Measurements from ENCODE around the gene C5orf58. TPM values are rescaled to one million over a fixed set of nuclear protein-coding genes. Genes with fewer than 3 reads are reported as not detected.
A peak's percentile ranks its signal among the peaks of the same experiment; 100 is the strongest.
"Not testable (repeated sequence)": the region's sequence is repeated elsewhere in the genome, so short reads cannot be mapped to it uniquely, and the experiment has no call there.

C5orf58 gene
- total RNA-seq, 4 donors from 2014 or later: not detected

- Histone ChIP-seq H3K4me3 (no peak overlapping the region), H3K36me3 (no peaks in the 10 kb centered on the region), H3K27ac (no peak overlapping the region), H3K27me3 (no peaks in the 10 kb centered on the region), H3K9me3 (no peaks in the 10 kb centered on the region), H3K4me1 (no peaks in the 10 kb centered on the region)
- intact Hi-C loops (cut with DNase I; ENCODE audit: low total_unique reads): no loop called here
- no peak for DNase-seq
- TF ChIP-seq, protein P1, sequence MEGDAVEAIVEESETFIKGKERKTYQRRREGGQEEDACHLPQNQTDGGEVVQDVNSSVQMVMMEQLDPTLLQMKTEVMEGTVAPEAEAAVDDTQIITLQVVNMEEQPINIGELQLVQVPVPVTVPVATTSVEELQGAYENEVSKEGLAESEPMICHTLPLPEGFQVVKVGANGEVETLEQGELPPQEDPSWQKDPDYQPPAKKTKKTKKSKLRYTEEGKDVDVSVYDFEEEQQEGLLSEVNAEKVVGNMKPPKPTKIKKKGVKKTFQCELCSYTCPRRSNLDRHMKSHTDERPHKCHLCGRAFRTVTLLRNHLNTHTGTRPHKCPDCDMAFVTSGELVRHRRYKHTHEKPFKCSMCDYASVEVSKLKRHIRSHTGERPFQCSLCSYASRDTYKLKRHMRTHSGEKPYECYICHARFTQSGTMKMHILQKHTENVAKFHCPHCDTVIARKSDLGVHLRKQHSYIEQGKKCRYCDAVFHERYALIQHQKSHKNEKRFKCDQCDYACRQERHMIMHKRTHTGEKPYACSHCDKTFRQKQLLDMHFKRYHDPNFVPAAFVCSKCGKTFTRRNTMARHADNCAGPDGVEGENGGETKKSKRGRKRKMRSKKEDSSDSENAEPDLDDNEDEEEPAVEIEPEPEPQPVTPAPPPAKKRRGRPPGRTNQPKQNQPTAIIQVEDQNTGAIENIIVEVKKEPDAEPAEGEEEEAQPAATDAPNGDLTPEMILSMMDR (IDR thresholded peaks at IDR 0.05): no peak
- no peak for TF ChIP-seq POLR2A (IDR thresholded peaks at IDR 0.05)
Measured at GRCh38 chr5:170238456-170239196, 5.8 kb downstream of the C5orf58 start.

DNA sequence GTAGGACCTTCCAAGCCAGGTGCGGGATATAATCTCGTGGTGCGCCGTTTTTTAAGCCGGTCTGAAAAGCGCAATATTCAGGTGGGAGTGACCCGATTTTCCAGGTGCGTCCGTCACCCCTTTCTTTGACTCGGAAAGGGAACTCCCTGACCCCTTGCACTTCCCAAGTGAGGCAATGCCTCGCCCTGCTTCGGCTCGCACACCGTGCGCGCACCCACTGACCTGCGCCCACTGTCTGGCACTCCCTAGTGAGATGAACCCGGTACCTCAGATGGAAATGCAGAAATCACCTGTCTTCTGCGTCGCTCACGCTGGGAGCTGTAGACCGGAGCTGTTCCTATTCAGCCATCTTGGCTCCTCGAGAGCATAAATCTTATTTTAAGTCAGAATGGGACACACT is 12.7 kb downstream of the C5orf58 start:
- intact Hi-C loops (cut with DNase I; ENCODE audit: low total_unique reads): not testable (repeated sequence)

DNA sequence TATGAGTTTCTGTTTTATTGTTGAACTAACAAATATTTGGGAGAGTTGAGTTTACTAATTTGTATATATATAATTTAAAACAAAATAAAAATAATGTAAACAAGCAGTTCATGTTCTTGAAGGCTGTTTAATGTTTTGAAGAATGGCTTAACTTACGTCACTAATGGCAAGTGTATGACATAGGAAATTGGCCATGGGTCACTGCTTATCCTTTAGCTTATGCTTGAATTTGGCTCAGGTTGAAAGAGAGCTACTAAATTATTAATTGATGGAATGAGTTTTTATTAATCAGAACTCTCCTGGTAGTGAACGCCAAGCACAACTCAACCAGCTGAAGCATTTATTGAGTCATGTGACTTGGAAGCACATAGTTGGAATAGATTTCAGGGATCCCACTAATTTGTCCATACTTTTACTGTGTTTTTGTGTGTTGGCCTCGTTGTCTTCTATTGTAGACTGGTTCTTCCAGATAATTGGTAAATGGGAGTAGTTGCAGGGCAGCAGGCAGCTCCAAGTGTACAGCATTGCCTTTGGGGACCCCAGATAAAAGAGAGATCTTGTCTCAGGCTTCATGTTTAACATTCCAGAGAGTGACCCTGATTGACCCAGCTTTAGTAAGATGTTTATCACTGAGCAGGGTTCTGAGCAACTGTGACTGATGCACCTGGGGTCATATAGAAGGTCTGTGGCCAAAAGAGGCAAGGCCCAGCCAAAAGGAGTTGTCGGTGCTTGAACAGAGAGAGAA is 13.5 kb downstream of the C5orf58 start:
- TF ChIP-seq, protein P1 (IDR thresholded peaks at IDR 0.05): no peak
- no peak for TF ChIP-seq POLR2A (IDR thresholded peaks at IDR 0.05)
- Histone ChIP-seq H3K4me3 (no peak overlapping the region), H3K4me1 (no peaks in the 10 kb centered on the region), H3K27me3 (no peaks in the 10 kb centered on the region), H3K27ac (peak overlapping the region in 1 of 2 donors; percentile 56), H3K9me3 (no peaks in the 10 kb centered on the region), H3K36me3 (no peaks in the 10 kb centered on the region)
- no peak for DNase-seq
- intact Hi-C loops (cut with DNase I; ENCODE audit: low total_unique reads): no loop called here

More for the DNA sequence above, 12.7 kb downstream of the C5orf58 start:
- H3K36me3 ChIP-seq, H3K4me3 ChIP-seq, DNase-seq, H3K4me1 ChIP-seq, H3K27me3 ChIP-seq, H3K9me3 ChIP-seq, H3K27ac ChIP-seq: not testable (repeated sequence)

DNA sequence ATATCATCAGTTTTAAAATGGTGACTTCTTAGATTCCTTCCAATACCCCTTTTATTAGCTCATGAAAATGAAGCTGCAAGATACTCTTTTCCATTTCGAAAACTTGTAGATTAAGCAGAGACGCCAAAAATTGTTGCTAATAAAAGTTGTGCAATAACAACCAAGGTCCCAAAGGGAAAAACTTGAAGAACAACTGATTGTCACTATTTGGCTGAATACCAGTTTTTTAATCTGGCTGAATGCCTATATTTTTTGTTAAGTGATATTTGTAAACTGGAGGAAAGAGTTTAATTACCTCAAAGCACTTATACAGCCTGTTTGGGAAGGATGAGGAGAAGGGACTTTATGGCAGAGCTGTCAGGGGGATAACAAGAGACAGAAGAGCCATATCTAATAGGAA is 14.6 kb downstream of the C5orf58 start:
- no peaks in the 10 kb centered on the region for H3K27me3 ChIP-seq
- TF ChIP-seq, protein P1 (IDR thresholded peaks at IDR 0.05): no peak
- no peak for TF ChIP-seq POLR2A (IDR thresholded peaks at IDR 0.05)
- no peak for DNase-seq
- H3K4me3 ChIP-seq: no peak overlapping the region
- intact Hi-C loops (cut with DNase I; ENCODE audit: low total_unique reads): no loop called here
- H3K27ac ChIP-seq: peak overlapping the region in 1 of 2 donors; percentile 56
- H3K36me3 ChIP-seq: no peaks in the 10 kb centered on the region
- no peaks in the 10 kb centered on the region for H3K9me3 ChIP-seq
- no peaks in the 10 kb centered on the region for H3K4me1 ChIP-seq

DNA sequence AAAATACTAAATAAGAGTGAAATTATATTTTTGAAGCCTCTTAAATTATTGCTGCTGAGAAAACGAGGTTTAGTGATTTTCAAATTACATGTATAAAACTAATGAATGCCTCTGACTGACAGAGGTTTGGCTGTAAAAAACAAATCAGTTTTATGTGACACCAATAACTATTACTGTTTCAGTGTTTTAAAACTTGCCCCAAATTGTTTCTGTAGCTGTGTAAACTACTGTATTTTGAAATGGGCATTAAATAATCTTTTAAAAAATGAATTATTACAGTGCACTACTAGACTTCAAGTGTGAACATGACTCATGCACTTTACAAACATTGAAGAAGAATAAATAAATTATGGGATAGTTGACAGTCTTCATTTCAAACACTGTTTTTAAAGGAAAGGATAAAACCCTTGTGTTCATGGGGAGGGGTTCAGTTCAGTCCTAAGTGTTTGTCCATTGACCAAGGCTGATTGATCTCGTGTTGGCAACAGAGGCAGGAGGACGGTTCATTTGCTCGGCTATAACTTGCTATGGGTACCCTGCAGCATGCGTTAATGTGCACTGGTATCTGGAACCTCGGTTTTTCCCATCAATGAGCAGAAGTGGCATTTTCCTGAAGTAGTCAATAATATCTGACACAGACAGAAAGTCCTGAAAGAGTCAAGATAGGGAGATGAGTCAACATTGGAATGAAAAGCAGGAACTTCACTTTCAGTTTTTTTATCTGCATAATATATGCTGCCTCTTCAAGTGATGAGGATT is 15.6 kb downstream of the C5orf58 start:
- Histone ChIP-seq H3K27ac (no peak overlapping the region), H3K4me1 (no peaks in the 10 kb centered on the region), H3K4me3 (no peak overlapping the region), H3K27me3 (no peaks in the 10 kb centered on the region), H3K9me3 (no peaks in the 10 kb centered on the region), H3K36me3 (no peaks in the 10 kb centered on the region)
- TF ChIP-seq, protein P1 (IDR thresholded peaks at IDR 0.05): no peak
- no peak for TF ChIP-seq POLR2A (IDR thresholded peaks at IDR 0.05)
- intact Hi-C loops (cut with DNase I; ENCODE audit: low total_unique reads): no loop called here
- DNase-seq: no peak

DNA sequence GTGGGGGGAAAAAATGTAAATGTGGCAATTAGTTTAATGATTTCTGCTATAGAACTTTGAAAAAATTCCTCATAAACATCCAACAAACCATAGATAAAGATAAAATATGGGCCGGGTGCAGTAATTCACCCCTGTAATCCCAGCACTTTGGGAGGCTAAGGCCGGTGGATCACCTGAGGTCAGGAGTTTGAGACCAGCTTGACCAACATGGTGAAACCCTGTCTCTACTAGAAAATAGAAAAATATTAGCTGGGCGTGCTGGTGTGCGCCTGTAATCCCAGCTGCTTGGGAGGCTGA is 16.1 kb downstream of the C5orf58 start:
- DNase-seq; H3K27ac ChIP-seq; H3K4me3 ChIP-seq; intact Hi-C loops (cut with DNase I; ENCODE audit: low total_unique reads); H3K9me3 ChIP-seq; H3K27me3 ChIP-seq; H3K36me3 ChIP-seq; H3K4me1 ChIP-seq: not testable (repeated sequence)

All from uterus (tissue), 4 donors.